Gastroesophageal sphincter (tissue), 4 donors: Measurements from ENCODE around the gene SNX6. TPM values are rescaled to one million over a fixed set of nuclear protein-coding genes. Genes with fewer than 3 reads are reported as not detected.

ENCODE experiments used
- ATAC-seq: fragments of 150-250 bp; one replicate; pipeline ENCODE4 v1.9.1; 2016; ENCODE audit warnings: mild to moderate bottlenecking, moderate library complexity
- H3K27ac ChIP-seq, 4 donors: fragments of 200-600 bp; sonication (generic) in 3 of 4; 1 replicate in 3 of 4; 2 replicates in 1 of 4; pipeline ENCODE4 v1.5.1; 2016 to 2019
- H3K27me3 ChIP-seq: fragments of 200-600 bp; sonication (generic); one replicate; pipeline ENCODE4 v1.5.1; 2019
- H3K36me3 ChIP-seq, 2 donors: fragments of 200-600 bp; sonication (generic); one replicate each; pipeline ENCODE4 v1.5.1; 2019; ENCODE audit warnings: control low read depth in 1 of 2
- H3K4me1 ChIP-seq, 3 donors: fragments of 200-600 bp; sonication (generic); 1 replicate in 2 of 3; 2 replicates in 1 of 3; pipeline ENCODE4 v1.5.1; 2016 to 2019; ENCODE audit warnings: control low read depth in 2 of 3
- H3K4me3 ChIP-seq, 2 donors: fragments of 200-600 bp; sonication (generic); one replicate each; pipeline ENCODE4 v1.5.1; 2019; ENCODE audit warnings: mild to moderate bottlenecking in 1 of 2, moderate library complexity in 1 of 2
- H3K9me3 ChIP-seq, 3 donors: fragments of 200-600 bp; sonication (generic); one replicate each; pipeline ENCODE4 v1.5.1; 2017 to 2019; ENCODE audit warnings: control low read depth in 2 of 3
- CTCF ChIP-seq, 4 experiments: fragments of 200-600 bp in 2 of 4; fragments of 450-650 bp in 2 of 4; sonication (generic) in 1 of 4; IDR thresholded peaks; one replicate each; pipeline ENCODE4 v1.5.1; 2017 to 2019; ENCODE audit warnings: antibody characterized with exemption in 4 of 4, mild to moderate bottlenecking in 2 of 4, moderate library complexity in 2 of 4
- EP300 ChIP-seq: sonication (generic); formaldehyde crosslinking; IDR thresholded peaks from one replicate; pipeline ENCODE4 v1.6.1; 2017; ENCODE audit warnings: antibody characterized with exemption, mild to moderate bottlenecking
- POLR2A ChIP-seq, 2 donors: fragments of 450-650 bp; IDR thresholded peaks; one replicate each; pipeline ENCODE4 v1.6.1; 2017; ENCODE audit warnings: antibody characterized with exemption in 2 of 2, mild to moderate bottlenecking in 2 of 2, moderate library complexity in 1 of 2
- POLR2AphosphoS5 ChIP-seq: sonication (generic); formaldehyde crosslinking; IDR thresholded peaks from one replicate; pipeline ENCODE4 v1.6.1; 2017; ENCODE audit warnings: antibody characterized with exemption
- WGBS, 2 donors: methylation state at CpG; one replicate each; pipeline ENCODE4 v1.1.5; 2018; ENCODE audit warnings: low coverage in 1 of 2; 5-methylcytosine and 5-hydroxymethylcytosine counted together
- total RNA-seq, 4 donors: library from RNA; depleted of rRNA; stranded (reverse); fragments of >200 nt; gene quantifications; one replicate each; pipeline ENCODE4 v1.1.0, GENCODE V29; 2016

The SNX6 gene
- total RNA-seq, 4 donors from 2014 or later = 68.6 to 199 (median 113) TPM

DNA sequence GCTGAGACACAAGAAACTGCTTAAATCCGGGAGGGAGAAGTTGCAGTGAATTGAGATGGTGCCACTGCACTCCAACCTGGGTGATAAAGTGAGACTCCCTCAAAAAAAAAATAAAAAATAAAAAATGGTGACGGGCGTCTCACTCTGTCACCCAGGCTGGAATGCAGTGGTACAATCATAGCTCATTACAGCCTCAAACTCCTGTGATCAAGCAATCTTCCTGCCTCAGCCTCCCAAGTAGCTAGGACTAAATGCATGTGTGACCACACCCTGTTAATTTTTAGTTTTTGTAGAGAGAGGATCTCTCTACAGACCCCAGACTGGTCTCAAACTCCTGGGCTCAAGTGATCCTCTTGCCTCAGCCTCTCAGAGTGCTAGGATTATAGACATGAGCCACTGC lies 9.1 kb downstream of the SNX6 start:
- Histone ChIP-seq H3K4me1 (peaks cover 0 to 36% (median 0%) of the 10 kb centered on the region in 3 donors), H3K27me3 (no peaks in the 10 kb centered on the region), H3K36me3 (peaks cover 0 to 74% of the 10 kb centered on the region in 2 donors), H3K27ac (no peak overlapping the region), H3K4me3 (no peak overlapping the region), H3K9me3 (no peaks in the 10 kb centered on the region)
- no peak for TF ChIP-seq EP300
- TF ChIP-seq POLR2AphosphoS5 = no peak
- no peak for ATAC-seq
- 72 to 87% methylated on average over 3 of the region's 3 CpGs for WGBS, 2 donors

GRCh38 chr14:34620115-34620514 lies 9.8 kb downstream of the SNX6 start:
- no peak for TF ChIP-seq EP300
- no peak for TF ChIP-seq POLR2AphosphoS5
- TF ChIP-seq POLR2A (IDR thresholded peaks at IDR 0.05) = no peak
- TF ChIP-seq CTCF (IDR thresholded peaks at IDR 0.05) = no peak
- H3K4me3 ChIP-seq = no peak overlapping the region
- WGBS, 2 donors = 88 to 100% methylated on average over 1 to 2 of the region's 2 CpGs
- peaks cover 0 to 29% (median 0%) of the 10 kb centered on the region in 3 donors for H3K4me1 ChIP-seq
- peaks cover 0 to 74% of the 10 kb centered on the region in 2 donors for H3K36me3 ChIP-seq
- no peak for ATAC-seq
- no peak overlapping the region for H3K27ac ChIP-seq
- no peaks in the 10 kb centered on the region for H3K27me3 ChIP-seq
- no peaks in the 10 kb centered on the region for H3K9me3 ChIP-seq

DNA sequence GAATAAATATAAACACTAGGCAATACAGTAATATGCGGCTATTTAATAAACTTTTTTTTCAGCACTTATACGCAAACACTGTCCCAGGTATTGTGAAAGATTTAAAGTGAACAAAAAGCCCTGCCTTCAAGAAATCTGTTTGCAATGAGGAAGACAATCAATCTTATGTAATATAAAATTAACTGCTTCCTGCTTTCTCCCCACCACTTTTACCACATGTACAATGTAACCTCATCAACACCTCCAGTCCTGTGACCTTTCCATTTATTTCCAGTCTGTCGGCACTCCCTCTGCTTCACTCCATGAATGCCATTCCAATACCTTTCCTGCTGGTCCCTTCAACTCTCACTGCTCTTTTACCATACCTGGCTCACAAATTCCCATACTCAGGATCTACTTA lies 10.5 kb downstream of the SNX6 start:
- TF ChIP-seq POLR2AphosphoS5 = no peak
- no peak for TF ChIP-seq CTCF (IDR thresholded peaks at IDR 0.05)
- no peak for TF ChIP-seq EP300
- no peak for TF ChIP-seq POLR2A (IDR thresholded peaks at IDR 0.05)
- 66 to 86% methylated on average over 3 of the region's 3 CpGs for WGBS, 2 donors
- Histone ChIP-seq H3K36me3 (peaks cover 0 to 67% of the 10 kb centered on the region in 2 donors), H3K4me3 (no peak overlapping the region), H3K4me1 (peaks cover 0 to 24% (median 0%) of the 10 kb centered on the region in 3 donors), H3K27me3 (no peaks in the 10 kb centered on the region), H3K27ac (no peak overlapping the region), H3K9me3 (no peaks in the 10 kb centered on the region)
- no peak for ATAC-seq

DNA sequence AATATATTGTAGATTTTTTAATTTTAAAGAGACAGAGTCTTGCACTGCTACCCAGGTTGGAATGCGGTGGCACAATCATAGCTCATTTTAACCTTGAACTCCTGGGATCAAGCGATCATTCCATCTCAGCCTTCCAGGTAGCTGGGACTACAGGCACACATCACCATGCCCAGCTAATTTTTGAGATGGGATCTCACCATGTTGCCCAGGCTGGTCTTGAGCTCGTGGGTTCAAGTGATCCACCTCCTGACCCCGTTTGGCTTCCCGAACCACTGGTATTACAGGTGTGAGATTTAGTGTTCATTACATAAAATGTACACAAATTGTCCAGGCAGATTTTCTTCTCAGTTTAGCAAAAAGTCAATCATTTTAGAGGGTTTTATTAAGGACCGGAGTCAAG lies 13.6 kb downstream of the SNX6 start:
- no peak for ATAC-seq
- TF ChIP-seq CTCF (IDR thresholded peaks at IDR 0.05) (no peak), POLR2A (IDR thresholded peaks at IDR 0.05) (no peak), EP300 (no peak), POLR2AphosphoS5 (no peak)
- peaks cover 0 to 14% (median 0%) of the 10 kb centered on the region in 3 donors for H3K4me1 ChIP-seq
- no peak overlapping the region for H3K4me3 ChIP-seq
- no peaks in the 10 kb centered on the region for H3K27me3 ChIP-seq
- peaks cover 0 to 70% of the 10 kb centered on the region in 2 donors for H3K36me3 ChIP-seq
- no peaks in the 10 kb centered on the region for H3K9me3 ChIP-seq
- H3K27ac ChIP-seq = no peak overlapping the region
- WGBS, 2 donors = 95 to 100% methylated on average over 4 to 6 of the region's 6 CpGs

- TF ChIP-seq CTCF (IDR thresholded peaks at IDR 0.05) (no peak), EP300 (no peak), POLR2A (IDR thresholded peaks at IDR 0.05) (no peak), POLR2AphosphoS5 (no peak)
- Histone ChIP-seq H3K27me3 (no peaks in the 10 kb centered on the region), H3K4me1 (peaks cover 0 to 9% (median 0%) of the 10 kb centered on the region in 3 donors), H3K27ac (no peak overlapping the region), H3K9me3 (no peaks in the 10 kb centered on the region), H3K36me3 (peaks cover 0 to 63% of the 10 kb centered on the region in 2 donors), H3K4me3 (no peak overlapping the region)
- no peak for ATAC-seq
- WGBS, 2 donors = 93 to 95% methylated on average over 6 of the region's 6 CpGs
Observed at GRCh38 chr14:34615507-34615906, 14.4 kb downstream of the SNX6 start.
